HepG2 (cell line): ENCODE measurements around the gene NIBAN1. TPM values are rescaled to one million over a fixed set of nuclear protein-coding genes. Genes with fewer than 3 reads are reported as not detected.

Source experiments
- ATAC-seq: fragments of 200-7000 bp; cut with Tn5 transposase; 3 replicates; pipeline ENCODE4 v1.9.1; 2020; ENCODE audit warnings: mild to moderate bottlenecking, moderate library complexity
- BruUV-seq: library from RNA; stranded (reverse); fragments of 400-500 nt; replicated peaks from 2 replicates; lab custom pipeline; 2021; lab: Mats Ljungman, UMichigan
- CTCF ChIA-PET: fragments of 300-600 bp; formaldehyde crosslinking; extraction: SDS; loops from one replicate; lab custom pipeline; 2021; ENCODE audit warnings: low total read pairs, inconsistent platforms, low intra/inter-chr PET ratio; lab: Yijun Ruan, JAX
- POLR2A ChIA-PET: fragments of 350-600 bp; sonication (Branson Sonifier 250); formaldehyde crosslinking; loops from one replicate; lab custom pipeline; 2020; ENCODE audit warnings: antibody characterized with exemption, inconsistent platforms; lab: Yijun Ruan, JAX
- DNase-seq: peaks from one replicate; pipeline ENCODE4 v3.0.0-alpha.2; 2015; ENCODE audit warnings: low spot score
- FAIRE-seq: peaks from 3 replicates; lab custom pipeline; 2011; peaks lifted over from hg19 to GRCh38; lab: Jason Lieb, UNC
- H2AFZ ChIP-seq: one replicate; pipeline ENCODE4 v1.6.1; 2011; ENCODE audit warnings: low read length, inconsistent platforms
- H3K27ac ChIP-seq: fragments of 300-600 bp; 3 replicates; pipeline ENCODE4 v1.8.0; 2011; ENCODE audit warnings: mixed run types, mild to moderate bottlenecking, mixed read lengths, low read length, inconsistent platforms; ENCODE audit not compliant: insufficient read depth; ENCODE audit errors: extremely low read length
- H3K27me3 ChIP-seq, 2 experiments: fragments of 200-600 bp in 1 of 2; 2 replicates in 1 of 2; 3 replicates in 1 of 2; pipeline versions ENCODE4 v1.6.0 to v1.8.0; 2011; ENCODE audit warnings: low read length in 2 of 2, mild to moderate bottlenecking in 2 of 2, moderate library complexity in 2 of 2, inconsistent platforms in 1 of 2; ENCODE audit not compliant: insufficient read depth in 2 of 2, control insufficient read depth in 1 of 2
- H3K36me3 ChIP-seq, 2 experiments: fragments of 200-600 bp in 1 of 2; replicated peaks in 1 of 2; 2 replicates in 1 of 2; 3 replicates in 1 of 2; pipeline versions ENCODE4 v1.5.1 to v1.8.0; 2011; ENCODE audit warnings: low read length in 2 of 2, inconsistent platforms in 1 of 2; ENCODE audit not compliant: insufficient read depth in 2 of 2, control insufficient read depth in 1 of 2
- H3K4me1 ChIP-seq: 2 replicates; pipeline ENCODE4 v1.5.1; 2012; ENCODE audit warnings: low read length, inconsistent platforms; ENCODE audit not compliant: insufficient read depth
- H3K4me2 ChIP-seq: 2 replicates; pipeline ENCODE4 v1.6.0; 2011; ENCODE audit warnings: low read depth, low read length, inconsistent platforms
- H3K4me3 ChIP-seq, 3 experiments: fragments of 200-600 bp in 1 of 3; sonication (generic), shearing (Covaris generic) in 1 of 3; replicated peaks in 1 of 3; 2 replicates each; pipeline ENCODE4 v1.5.1; 2011 to 2016; ENCODE audit warnings: low read length in 3 of 3, inconsistent platforms in 2 of 3, low read depth in 2 of 3, mild to moderate bottlenecking in 2 of 3, control low read depth in 1 of 3, mixed read lengths in 1 of 3; ENCODE audit not compliant: insufficient read depth in 1 of 3
- H3K79me2 ChIP-seq: one replicate; pipeline ENCODE4 v1.6.1; 2011; ENCODE audit warnings: low read length, inconsistent platforms; ENCODE audit not compliant: insufficient read depth
- H3K9ac ChIP-seq: 2 replicates; pipeline ENCODE4 v1.6.0; 2011; ENCODE audit warnings: mild to moderate bottlenecking, low read depth, low read length, inconsistent platforms; ENCODE audit not compliant: insufficient read depth
- H3K9me3 ChIP-seq: 2 replicates; pipeline ENCODE4 v1.5.1; 2012; ENCODE audit warnings: mild to moderate bottlenecking, low read length
- H4K20me1 ChIP-seq: 2 replicates; pipeline ENCODE4 v1.6.0; 2011; ENCODE audit warnings: inconsistent platforms, mild to moderate bottlenecking, low read length, moderate library complexity; ENCODE audit not compliant: insufficient read depth
- ARNT ChIP-seq: fragments of 450-650 bp; IDR thresholded peaks from 2 replicates; pipeline ENCODE4 v1.6.1; 2017
- ATM ChIP-seq: fragments of 450-650 bp; IDR thresholded peaks from 2 replicates; pipeline ENCODE4 v1.7.1; 2017; ENCODE audit warnings: mild to moderate bottlenecking, borderline replicate concordance
- BHLHE40 ChIP-seq: IDR thresholded peaks from 2 replicates; pipeline ENCODE4 v1.6.1; 2011; ENCODE audit warnings: low read length, improper control_type of control experiment
- DR1 ChIP-seq: sonication (generic); formaldehyde crosslinking; IDR thresholded peaks from 2 replicates; pipeline ENCODE4 v1.8.0; 2021; ENCODE audit warnings: mild to moderate bottlenecking, missing genetic modification reagents, inconsistent platforms
- ESRRA ChIP-seq: sonication (generic); formaldehyde crosslinking; IDR thresholded peaks from 2 replicates; pipeline ENCODE4 v1.5.1; 2020; ENCODE audit warnings: mild to moderate bottlenecking, low read depth, missing genetic modification reagents
- FOSL2 ChIP-seq: sonication (generic); formaldehyde crosslinking; IDR thresholded peaks from 2 replicates; pipeline ENCODE4 v1.4.0; 2020; ENCODE audit warnings: missing genetic modification reagents
- HMG20B ChIP-seq: conservative IDR thresholded peaks from 2 replicates; pipeline ENCODE4 v1.6.1; 2016; ENCODE audit warnings: missing genetic modification reagents, missing compliant biosample characterization
- IRX3 ChIP-seq: sonication (generic); formaldehyde crosslinking; IDR thresholded peaks from 2 replicates; pipeline ENCODE4 v1.8.1; 2023; ENCODE audit warnings: mild to moderate bottlenecking, low read depth, missing genetic modification reagents, borderline replicate concordance
- PAWR ChIP-seq: sonication (generic); formaldehyde crosslinking; IDR thresholded peaks from 2 replicates; pipeline ENCODE4 v1.4.0; 2020; ENCODE audit warnings: missing genetic modification reagents, mild to moderate bottlenecking, borderline replicate concordance
- ZBTB7B ChIP-seq: sonication (generic); formaldehyde crosslinking; IDR thresholded peaks from 2 replicates; pipeline ENCODE4 v1.4.0; 2020; ENCODE audit warnings: missing genetic modification reagents
- ZKSCAN5 ChIP-seq: sonication (generic); formaldehyde crosslinking; IDR thresholded peaks from 2 replicates; pipeline ENCODE4 v1.5.1; 2020; ENCODE audit warnings: mild to moderate bottlenecking, missing genetic modification reagents
- ZNF274 ChIP-seq: sonication (generic); formaldehyde crosslinking; IDR thresholded peaks from 2 replicates; pipeline ENCODE4 v1.5.1; 2020; ENCODE audit warnings: mild to moderate bottlenecking, missing genetic modification reagents
- ZNF530 ChIP-seq: sonication (generic); formaldehyde crosslinking; IDR thresholded peaks from 2 replicates; pipeline ENCODE4 v1.5.0; 2020; ENCODE audit warnings: low read depth, mild to moderate bottlenecking, missing genetic modification reagents
- ZNF7 ChIP-seq: IDR thresholded peaks from 2 replicates; pipeline ENCODE4 v1.6.1; 2016; ENCODE audit warnings: missing biosample characterization, missing genetic modification reagents
- ZNF761 ChIP-seq: sonication (generic); formaldehyde crosslinking; conservative IDR thresholded peaks from 2 replicates; pipeline ENCODE4 v1.4.0; 2020; ENCODE audit warnings: mild to moderate bottlenecking, missing genetic modification reagents
- whole genome bisulfite sequencing: methylation state at CpG from one replicate; pipeline ENCODE4 v1.1.6; 2017; ENCODE audit warnings: low lambda C conversion rate; 5-methylcytosine and 5-hydroxymethylcytosine counted together
- in situ Hi-C: cut with HindIII; loops from 2 replicates; pipeline ENCODE4 v1.10.0; 2017; ENCODE audit warnings: low pct_unique_long_range_greater_than_20kb; ENCODE audit not compliant: extremely low pct_ligation_motif_present
- intact Hi-C: fragments of 100-400 bp; cut with micrococcal nuclease; formaldehyde crosslinking; loops from one replicate; pipeline ENCODE4 v1.10.0; 2022; ENCODE audit not compliant: unreplicated experiment
- polyA plus RNA-seq, 8 experiments: library from polyadenylated mRNA; depleted of rRNA in 3 of 8; stranded (reverse) in 7 of 8; unstranded in 1 of 8; fragments of >200 nt; fragmentation: Illumina TruSeq in 4 of 8; extraction: Trizol in 4 of 8; gene quantifications; 2 replicates each; pipeline versions ENCODE4 v1.2.1 to v1.2.3, GENCODE V29; 2011 to 2016; ENCODE audit warnings: low read depth in 4 of 8, missing spikeins in 1 of 8, mixed read lengths in 1 of 8; ENCODE audit not compliant: insufficient read depth in 1 of 8
- total RNA-seq, 5 experiments: library from RNA; depleted of rRNA; stranded (reverse); fragments of >200 nt; fragmentation: Illumina TruSeq; extraction: Trizol; gene quantifications; 2 replicates each; pipeline ENCODE4 v1.2.3, GENCODE V29; 2016; ENCODE audit warnings: low read depth in 1 of 5
- TF ChIP-seq, protein P1 (sequence below): sonication (generic); formaldehyde crosslinking; IDR thresholded peaks from 2 replicates; pipeline ENCODE4 v1.4.0; 2020; ENCODE audit warnings: missing genetic modification reagents
- TF ChIP-seq, protein P2 (sequence below): sonication (generic); formaldehyde crosslinking; IDR thresholded peaks from 2 replicates; pipeline ENCODE4 v1.8.0; 2022; ENCODE audit warnings: mild to moderate bottlenecking, missing genetic modification reagents, borderline replicate concordance
- TF ChIP-seq, protein P3 (sequence below): sonication (generic); formaldehyde crosslinking; IDR thresholded peaks from 2 replicates; pipeline ENCODE4 v1.4.0; 2020; ENCODE audit warnings: mild to moderate bottlenecking, missing genetic modification reagents

The NIBAN1 gene
- total and polyA plus RNA-seq, 2 of the 13 experiments (the other 11 are each of a cell fraction or from before 2014, with no cell fraction given): not detected

DNA sequence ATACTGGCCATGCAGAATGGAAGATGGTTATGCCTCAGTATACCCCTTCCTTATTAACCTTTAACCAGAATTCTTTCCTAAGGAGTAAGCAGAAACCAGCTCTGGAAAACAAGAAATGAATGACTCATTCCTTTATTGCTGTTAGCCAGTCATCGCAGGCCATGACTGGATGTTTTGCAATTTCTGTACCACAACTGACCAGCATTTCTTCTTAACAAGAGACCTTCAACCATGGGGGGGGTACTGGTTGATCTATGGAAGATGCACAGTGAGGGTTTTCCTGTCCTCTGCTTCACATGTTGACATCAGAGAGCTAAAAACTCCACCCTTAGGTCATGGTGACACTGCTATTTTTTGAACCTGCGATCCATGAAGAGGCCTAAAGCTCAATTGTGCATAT is 43.0 kb upstream of the NIBAN1 start:
- no peaks in the 10 kb centered on the region for H3K36me3 ChIP-seq
- TF ChIP-seq ZNF761 (CRISPR knock-in tag): no peak
- no peak for TF ChIP-seq ZNF274 (CRISPR knock-in tag)
- TF ChIP-seq, protein P1, sequence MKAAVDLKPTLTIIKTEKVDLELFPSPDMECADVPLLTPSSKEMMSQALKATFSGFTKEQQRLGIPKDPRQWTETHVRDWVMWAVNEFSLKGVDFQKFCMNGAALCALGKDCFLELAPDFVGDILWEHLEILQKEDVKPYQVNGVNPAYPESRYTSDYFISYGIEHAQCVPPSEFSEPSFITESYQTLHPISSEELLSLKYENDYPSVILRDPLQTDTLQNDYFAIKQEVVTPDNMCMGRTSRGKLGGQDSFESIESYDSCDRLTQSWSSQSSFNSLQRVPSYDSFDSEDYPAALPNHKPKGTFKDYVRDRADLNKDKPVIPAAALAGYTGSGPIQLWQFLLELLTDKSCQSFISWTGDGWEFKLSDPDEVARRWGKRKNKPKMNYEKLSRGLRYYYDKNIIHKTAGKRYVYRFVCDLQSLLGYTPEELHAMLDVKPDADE (CRISPR knock-in tag): no peak
- no peak for TF ChIP-seq IRX3 (CRISPR knock-in tag)
- H3K4me3 ChIP-seq: no peak overlapping the region
- H3K79me2 ChIP-seq: no peaks in the 10 kb centered on the region
- no peaks in the 10 kb centered on the region for H3K4me1 ChIP-seq
- FAIRE-seq (no peak), ATAC-seq (no peak), DNase-seq (no peak)
- POLR2A ChIA-PET: no interaction called here
- no peak overlapping the region for H3K27ac ChIP-seq
- H4K20me1 ChIP-seq: no peaks in the 10 kb centered on the region
- no peak overlapping the region for H3K9ac ChIP-seq
- H3K27me3 ChIP-seq: peaks cover 0 to 9% of the 10 kb centered on the region in 2 experiments; a peak in 1 of 5 replicates
- CTCF ChIA-PET: no interaction called here
- BruUV-seq: no TSS peak
- no peak overlapping the region for H3K4me2 ChIP-seq
- in situ Hi-C loops (no loop called here), intact Hi-C loops (no loop called here)
- 5% methylated on average over 2 of the region's 2 CpGs for WGBS
- H3K9me3 ChIP-seq: no peaks in the 10 kb centered on the region
- H2AFZ ChIP-seq: no peak overlapping the region

DNA sequence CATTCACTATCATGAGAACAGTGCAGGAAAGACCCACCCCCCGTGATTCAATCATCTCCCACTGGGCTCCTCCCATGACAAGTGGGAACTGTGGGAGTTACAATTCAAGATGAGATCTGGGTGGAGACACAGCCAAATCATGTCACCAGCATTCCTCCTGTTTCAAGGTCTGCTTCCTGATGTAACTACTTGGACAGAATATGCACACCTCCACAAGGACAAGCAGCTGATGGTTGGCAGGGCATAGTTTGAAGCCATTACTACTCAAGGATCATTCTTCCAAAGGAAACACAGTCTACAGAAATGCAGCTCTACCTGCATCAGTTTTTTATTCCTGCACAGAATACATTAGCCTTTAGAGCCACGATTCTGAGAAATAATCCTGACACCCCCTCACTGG is 42.6 kb upstream of the NIBAN1 start:
- Histone ChIP-seq H3K4me2 (no peak overlapping the region), H3K27ac (no peak overlapping the region), H4K20me1 (no peaks in the 10 kb centered on the region), H3K79me2 (no peaks in the 10 kb centered on the region), H3K9me3 (no peaks in the 10 kb centered on the region), H3K9ac (no peak overlapping the region), H3K4me1 (no peaks in the 10 kb centered on the region), H3K36me3 (no peaks in the 10 kb centered on the region), H3K4me3 (no peak overlapping the region), H2AFZ (no peak overlapping the region), H3K27me3 (peaks cover 0 to 12% of the 10 kb centered on the region in 2 experiments; a peak in 1 of 5 replicates)
- CTCF ChIA-PET: no interaction called here
- no peak for DNase-seq
- intact Hi-C loops: no loop called here
- no TSS peak for BruUV-seq
- WGBS: 0% methylated on average over 2 of the region's 2 CpGs
- POLR2A ChIA-PET: no interaction called here
- in situ Hi-C loops: no loop called here
- no peak for ATAC-seq
- FAIRE-seq: no peak
- TF ChIP-seq ZNF530 (no peak), ZBTB7B (CRISPR knock-in tag) (no peak), ZNF7 (no peak), FOSL2 (CRISPR knock-in tag) (no peak), ARNT (no peak), HMG20B (CRISPR knock-in tag) (no peak), ATM (no peak), DR1 (CRISPR knock-in tag) (no peak), BHLHE40 (no peak), ESRRA (CRISPR knock-in tag) (no peak), PAWR (CRISPR knock-in tag) (no peak), ZKSCAN5 (CRISPR knock-in tag) (no peak)
- TF ChIP-seq, protein P2, sequence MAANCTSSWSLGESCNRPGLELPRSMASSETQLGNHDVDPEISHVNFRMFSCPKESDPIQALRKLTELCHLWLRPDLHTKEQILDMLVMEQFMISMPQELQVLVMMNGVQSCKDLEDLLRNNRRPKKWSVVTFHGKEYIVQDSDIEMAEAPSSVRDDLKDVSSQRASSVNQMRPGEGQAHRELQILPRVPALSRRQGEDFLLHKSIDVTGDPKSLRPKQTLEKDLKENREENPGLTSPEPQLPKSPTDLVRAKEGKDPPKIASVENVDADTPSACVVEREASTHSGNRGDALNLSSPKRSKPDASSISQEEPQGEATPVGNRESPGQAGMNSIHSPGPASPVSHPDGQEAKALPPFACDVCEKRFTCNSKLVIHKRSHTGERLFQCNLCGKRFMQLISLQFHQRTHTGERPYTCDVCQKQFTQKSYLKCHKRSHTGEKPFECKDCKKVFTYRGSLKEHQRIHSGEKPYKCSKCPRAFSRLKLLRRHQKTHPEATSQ (CRISPR knock-in tag): no peak
- TF ChIP-seq, protein P3, sequence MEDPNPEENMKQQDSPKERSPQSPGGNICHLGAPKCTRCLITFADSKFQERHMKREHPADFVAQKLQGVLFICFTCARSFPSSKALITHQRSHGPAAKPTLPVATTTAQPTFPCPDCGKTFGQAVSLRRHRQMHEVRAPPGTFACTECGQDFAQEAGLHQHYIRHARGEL (CRISPR knock-in tag): no peak
